Stimulated activated naive CD4-positive, alpha-beta T cell (primary cell): Measurements from ENCODE around the gene GJA1.

Source experiments
- DNase-seq, 6 experiments: peaks; one replicate each; lab custom pipeline; 2025; lab: John Stamatoyannopoulos, UW

The GJA1 gene

DNA sequence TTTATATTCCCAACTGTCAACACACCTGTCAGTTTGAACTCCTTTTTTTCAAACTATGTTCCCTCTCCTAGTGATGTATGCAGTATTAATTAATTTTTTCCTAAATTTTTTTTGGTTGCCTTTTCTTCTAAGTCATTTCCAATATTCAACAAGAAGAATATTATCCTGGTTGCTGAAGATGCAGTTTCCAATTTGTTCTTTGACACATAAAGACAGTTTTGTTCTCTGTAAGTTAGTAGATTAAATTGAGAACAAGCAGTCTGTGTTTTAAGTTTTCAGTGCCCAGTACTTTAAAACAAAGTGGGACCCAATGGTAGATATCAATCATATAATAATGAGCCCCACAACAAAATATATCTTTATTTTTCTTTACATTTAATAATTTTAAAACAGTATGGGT lies 47.3 kb downstream of the GJA1 start:
- no peak for DNase-seq

DNA sequence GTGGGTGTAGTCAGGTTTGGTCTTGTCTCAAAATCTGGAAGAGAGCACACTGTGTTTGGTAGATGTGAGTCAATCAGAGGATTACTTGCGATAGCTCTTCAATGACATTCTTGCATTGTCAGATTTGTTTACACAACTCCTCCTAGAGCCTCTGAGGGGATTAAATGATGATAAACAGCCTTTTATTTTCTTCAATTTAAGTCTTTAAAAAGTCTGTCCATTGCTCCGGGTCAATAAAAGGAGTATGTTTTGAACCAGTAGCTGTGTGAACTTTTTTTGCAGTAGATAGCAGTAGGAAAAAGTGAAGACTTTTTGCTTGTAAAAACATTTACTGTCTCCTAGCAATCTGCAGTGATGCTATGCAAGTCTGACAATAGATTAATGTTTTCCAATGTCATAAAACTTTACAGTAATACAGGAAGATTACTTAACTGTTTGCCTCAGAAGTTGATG lies 49.9 kb downstream of the GJA1 start:
- DNase-seq, result no peak

DNA sequence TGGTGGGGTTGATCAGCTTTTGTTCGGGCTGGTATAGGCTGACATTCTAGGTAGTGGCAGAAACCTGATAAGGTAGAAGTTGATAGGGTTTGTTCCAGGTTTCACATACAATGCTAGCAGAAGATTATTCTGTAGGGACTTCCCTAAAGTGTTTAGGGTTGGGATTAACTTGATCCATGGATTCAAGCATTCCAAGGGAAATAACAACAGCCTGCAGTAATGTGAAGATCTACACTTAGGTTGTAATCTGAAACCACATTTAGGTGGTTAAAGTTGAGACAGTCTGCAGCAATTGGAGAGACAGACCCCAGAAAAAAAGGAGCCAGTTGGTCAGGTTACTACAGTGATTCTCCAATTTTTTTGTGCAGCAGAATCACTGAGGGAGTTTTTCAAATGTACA lies 56.1 kb downstream of the GJA1 start:
- no peak for DNase-seq

DNA sequence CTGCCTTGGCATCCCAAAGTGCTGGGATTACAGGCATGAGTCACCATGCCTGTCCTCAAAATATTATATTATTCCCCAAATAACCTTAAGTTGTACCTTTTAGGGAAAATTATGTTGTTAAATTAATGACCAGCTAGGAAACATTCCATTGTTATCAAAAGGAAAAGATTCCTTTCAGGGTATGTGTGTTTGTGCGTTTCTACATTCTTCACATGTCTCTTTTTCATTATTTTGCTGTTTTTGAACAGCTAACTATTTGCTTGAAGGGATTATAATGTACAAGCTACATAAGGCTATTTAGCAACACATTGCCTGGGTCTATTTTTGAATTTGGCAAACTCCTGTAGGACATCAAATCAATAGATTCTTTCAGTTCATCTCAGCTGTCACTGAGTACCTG lies 57.1 kb downstream of the GJA1 start:
- DNase-seq, result no peak

DNA sequence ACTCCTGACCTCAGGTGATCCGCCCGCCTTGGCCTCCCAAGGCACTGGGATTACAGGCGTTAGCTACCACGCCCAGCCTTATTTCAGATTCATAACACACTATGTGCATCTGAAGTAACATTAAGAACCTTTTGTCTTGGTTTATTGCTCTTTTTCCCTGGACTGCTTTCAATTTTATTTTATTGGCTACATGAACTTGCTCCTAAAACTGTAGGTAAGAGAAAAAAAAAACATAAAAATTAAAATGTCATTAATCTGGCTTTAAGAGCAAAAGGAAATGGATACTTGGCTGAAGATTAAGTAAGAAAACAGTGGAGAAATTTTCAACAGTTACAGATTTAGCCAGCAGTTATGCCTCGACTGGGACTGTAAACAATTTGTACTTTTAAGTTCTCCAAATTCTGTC lies 62.5 kb downstream of the GJA1 start:
- no peak for DNase-seq

DNA sequence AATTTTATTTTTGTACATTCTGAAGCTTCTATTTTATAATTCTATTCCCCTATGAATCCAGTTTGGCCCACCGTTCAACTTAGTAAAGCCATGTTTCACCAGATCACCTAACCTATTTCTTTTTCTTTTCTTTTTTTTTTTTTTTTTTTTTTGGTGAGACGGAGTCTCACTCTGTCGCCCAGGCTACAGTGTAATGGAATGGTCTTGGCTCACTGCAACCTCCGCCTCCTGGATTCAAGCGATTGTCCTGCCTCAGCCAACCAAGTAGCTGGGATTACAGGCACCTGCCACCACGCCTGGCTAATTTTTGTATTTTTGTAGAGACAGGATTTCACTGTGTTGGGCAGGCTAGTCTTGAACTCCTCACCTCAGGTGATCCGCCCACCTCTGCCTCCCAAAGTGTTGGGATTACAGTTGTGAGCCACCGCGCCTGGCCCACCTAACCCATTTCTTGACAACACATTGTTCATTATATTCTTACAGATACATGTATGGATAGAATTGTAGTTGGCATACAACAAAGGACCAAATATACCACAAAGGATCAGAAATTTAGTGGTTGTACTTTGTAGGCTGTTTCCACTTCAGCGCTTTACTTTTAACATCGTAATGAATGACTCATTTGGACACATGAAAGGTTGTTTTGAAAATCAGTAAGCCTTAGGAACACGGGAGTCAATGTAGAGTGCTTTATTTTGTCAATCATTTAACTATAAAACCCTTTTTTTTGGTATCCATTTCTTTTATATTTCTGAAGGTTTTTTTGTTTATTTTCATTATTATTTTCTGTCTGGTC lies 63.2 kb downstream of the GJA1 start:
- DNase-seq, result no peak
